GM15510 (cell line): ENCODE results near the gene MKRN1.

Source experiments
- POLR2A ChIP-seq: IDR thresholded peaks from 3 replicates; pipeline ENCODE4 v1.6.1; 2011; ENCODE audit warnings: borderline replicate concordance; ENCODE audit not compliant: insufficient read length; ENCODE audit errors: extremely low read depth

Gene MKRN1

DNA sequence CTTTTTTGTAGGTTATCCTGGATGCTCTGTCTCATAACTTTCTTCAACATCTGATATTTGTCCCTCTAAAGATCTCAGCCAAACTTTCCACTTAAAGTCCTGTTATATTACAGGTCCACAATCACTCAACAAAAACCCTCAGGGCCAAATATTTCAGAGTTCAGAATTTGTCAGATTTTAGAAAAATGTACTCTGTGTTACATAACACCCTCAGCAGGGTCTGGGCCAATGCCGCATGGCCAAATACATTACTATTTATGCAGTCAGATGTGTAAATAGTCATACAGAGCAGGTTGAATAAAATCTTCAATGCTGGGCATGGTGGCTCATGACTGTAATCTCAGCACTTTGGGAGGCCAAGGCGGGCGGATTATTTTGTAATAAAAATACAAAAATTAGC, 63.9 kb downstream of the MKRN1 start:
- no peak for TF ChIP-seq POLR2A

DNA sequence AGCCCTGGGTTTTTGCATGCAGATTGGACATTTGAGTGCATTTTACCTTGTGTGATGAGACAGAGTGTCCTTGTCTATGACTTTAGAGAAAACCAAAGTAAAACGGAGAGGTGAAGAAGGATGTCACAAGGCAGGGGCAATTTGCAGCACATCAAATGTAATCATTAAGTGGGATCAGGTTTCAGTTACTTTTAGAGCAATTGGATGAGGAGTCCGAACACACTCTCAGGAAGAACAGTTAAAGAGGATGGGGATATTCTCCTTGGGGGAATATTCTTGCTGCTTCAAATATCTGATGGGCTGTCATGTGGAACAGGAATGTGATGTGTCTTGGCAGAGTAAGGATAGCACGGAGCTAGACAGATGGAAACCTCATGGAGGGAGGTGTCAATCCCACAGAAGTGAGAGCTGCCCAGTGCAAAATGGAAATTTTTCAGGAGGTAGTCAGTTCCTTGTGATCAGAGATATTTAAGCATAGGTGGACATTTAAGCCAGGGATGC, 74.7 kb downstream of the MKRN1 start:
- no peak for TF ChIP-seq POLR2A

DNA sequence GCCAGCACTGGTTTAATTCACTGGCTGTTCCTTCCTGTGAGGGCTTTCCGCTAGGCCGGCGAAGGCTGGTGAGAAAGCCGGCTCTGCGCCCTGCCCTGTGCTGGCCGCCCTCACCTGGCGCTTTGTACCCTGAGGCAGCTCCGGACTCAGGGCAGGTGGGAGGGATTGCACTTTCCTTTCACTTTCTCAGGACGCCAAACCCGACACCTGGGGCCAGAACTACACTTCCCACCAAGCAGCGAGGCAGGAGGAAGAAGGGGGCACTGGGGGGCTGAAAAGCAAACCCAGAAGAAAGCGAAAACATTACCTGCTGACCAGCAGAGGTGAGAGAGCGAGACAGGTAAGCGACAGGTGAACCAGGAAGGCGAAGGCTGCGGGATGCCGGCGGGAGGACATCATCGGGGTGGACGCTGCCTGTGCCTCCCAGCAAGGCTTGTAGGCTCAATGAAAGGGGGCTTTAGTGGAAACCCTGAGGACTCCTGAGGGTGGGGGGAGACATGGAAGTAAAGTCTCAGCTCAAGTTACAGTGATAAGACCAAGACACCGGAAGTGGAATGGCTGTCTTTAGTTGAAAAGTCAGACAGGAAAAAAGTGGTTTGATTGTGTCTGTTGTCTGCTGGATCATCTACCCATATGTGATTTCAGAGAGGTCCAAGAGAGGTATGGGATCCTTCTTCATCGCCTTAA, 75.3 kb downstream of the MKRN1 start, which contains the start of gene RAB19:
RAB19 (plus strand) TSS at position 181 of the 687 bp plus-strand sequence. CDS start 3,589 bp downstream, outside the sequence.
- no peak for TF ChIP-seq POLR2A
